ENCODE results near the gene PTPRG. TPM values are rescaled to one million over a fixed set of nuclear protein-coding genes. Genes with fewer than 3 reads are reported as not detected.

Gene PTPRG
- total RNA-seq, 2 experiments from 2014 or later: 0.10 TPM; not detected in 1

DNA sequence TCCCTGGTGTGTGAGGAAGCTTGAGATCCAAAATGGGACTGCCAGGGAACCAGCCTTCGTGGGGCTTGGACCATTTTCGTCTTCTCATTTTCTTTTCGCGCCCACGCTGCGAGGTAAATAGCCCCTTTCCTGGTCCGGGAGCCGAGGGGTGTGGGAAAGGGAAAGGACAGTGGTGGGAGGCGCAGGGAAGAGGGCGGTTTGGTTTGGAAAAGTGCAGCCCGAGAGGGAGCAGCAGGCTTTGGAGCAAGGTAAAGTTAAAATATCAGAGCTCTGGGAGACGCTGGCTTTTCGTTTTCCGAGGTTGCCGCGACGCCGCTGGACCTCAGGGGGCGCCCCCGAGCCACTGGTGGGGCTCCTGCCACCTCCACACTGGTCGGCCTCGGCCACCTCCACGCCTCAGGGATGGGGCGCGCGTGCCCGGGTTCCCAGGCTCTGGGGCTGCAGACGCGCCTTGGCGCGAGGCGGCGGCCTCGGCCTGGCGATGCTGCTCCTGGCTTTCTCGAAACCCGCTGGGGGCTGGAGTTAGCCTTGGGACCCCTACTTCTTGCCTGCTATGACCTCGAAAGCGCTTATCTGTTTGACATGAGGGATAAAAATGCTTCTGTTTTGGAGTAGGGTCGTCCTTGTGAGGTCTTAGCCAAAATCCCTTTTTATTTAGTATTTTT lies 3.2 kb downstream of the PTPRG start:
- ChIA-PET POLR2A (no interaction called here), CTCF (no interaction called here)
- intact Hi-C loops (cut with micrococcal nuclease): no loop called here
- Mint-ChIP-seq H3K4me1 (ENCODE audit: low read depth) (peaks cover 3% of the 10 kb centered on the region), H3K27ac (no peak overlapping the region), H3K36me3 (no peaks in the 10 kb centered on the region), H3K27me3 (peaks cover 38% of the 10 kb centered on the region), H3K4me3 (no peak overlapping the region), H3K9me3 (no peaks in the 10 kb centered on the region)
- DNase-seq: peak; percentile 22

DNA sequence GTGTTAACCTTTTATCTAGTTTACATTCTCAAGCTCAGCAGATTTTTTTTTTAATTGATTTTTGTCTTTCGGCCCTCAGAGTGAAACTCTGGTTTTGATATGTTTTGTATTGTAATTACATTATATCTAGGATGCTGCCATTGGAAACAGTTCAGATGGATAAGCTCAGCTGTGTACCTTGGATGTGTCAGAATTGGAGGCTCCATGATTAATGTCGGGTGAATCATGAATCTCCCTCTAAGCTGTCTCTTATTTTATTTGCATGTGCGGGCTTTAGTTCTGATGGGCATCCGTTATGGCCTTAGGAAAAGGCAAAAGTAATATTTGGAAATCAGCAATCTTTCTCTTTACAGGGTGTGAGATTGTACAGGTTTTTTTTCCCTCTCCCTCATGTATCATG lies 4.2 kb downstream of the PTPRG start:
- H3K36me3 Mint-ChIP-seq: no peaks in the 10 kb centered on the region
- peaks cover 30% of the 10 kb centered on the region for H3K27me3 Mint-ChIP-seq
- ChIA-PET CTCF (no interaction called here), POLR2A (no interaction called here)
- H3K4me1 Mint-ChIP-seq (ENCODE audit: low read depth): peaks cover 2% of the 10 kb centered on the region
- H3K27ac Mint-ChIP-seq: no peak overlapping the region
- no peaks in the 10 kb centered on the region for H3K9me3 Mint-ChIP-seq
- H3K4me3 Mint-ChIP-seq: no peak overlapping the region
- no peak for DNase-seq
- intact Hi-C loops (cut with micrococcal nuclease): no loop called here

DNA sequence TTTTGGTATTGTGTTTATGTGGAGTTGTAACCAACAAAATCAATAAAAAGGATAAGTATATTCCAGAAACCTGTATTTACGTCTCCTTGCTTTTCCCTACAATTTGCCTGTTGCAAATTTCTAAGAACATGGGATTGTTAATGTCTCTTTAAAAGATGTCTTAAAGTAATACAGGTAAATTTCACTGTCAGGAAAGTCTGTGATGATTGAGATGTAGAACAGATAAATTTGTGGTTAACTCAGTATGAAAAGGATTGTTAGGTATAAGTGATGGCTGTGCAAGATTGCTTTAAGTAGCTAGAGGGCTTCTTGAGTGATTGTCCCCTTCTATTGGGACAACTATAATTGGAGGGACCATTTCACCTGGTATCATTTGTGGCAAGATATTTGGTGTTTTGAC lies 6.8 kb downstream of the PTPRG start:
- no peak for DNase-seq
- ChIA-PET POLR2A (no interaction called here), CTCF (no interaction called here)
- Mint-ChIP-seq H3K4me1 (ENCODE audit: low read depth) (no peaks in the 10 kb centered on the region), H3K9me3 (no peaks in the 10 kb centered on the region), H3K27me3 (peaks cover 18% of the 10 kb centered on the region), H3K4me3 (no peak overlapping the region), H3K27ac (no peak overlapping the region), H3K36me3 (no peaks in the 10 kb centered on the region)
- intact Hi-C loops (cut with micrococcal nuclease): no loop called here

DNA sequence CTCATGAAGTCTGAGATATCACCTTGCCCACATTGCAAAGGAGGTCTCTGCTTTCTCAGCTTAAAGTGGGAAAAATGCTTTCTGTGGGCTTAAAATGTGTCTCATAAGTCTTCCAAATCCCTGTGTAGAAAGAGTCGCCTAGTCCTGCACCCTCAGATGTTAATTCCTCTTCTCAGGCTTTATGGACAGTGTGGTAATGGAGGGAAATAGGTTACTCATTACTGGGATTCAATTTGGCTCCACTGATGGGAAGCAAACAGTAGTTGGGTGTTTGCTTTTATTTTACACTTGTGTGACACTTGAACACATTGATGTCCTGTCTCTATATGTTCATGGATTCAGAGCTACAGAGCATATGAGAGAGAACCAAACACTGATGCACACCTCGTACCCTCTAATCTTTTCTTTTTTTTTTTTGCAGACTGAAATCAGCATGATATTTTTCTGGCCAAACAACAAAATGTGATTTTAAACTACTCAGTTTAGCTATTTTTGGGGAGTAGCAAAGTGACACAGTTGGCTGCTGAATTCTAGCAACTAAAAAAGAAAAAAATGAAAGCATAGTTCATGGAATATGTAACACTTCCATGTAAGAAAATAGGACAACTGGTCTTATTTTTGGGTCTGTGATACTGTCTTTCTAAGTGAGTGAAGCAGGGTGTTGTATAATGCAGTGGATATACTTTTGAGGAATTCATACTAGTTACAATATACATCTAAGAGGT lies 8.6 kb downstream of the PTPRG start:
- Mint-ChIP-seq H3K36me3 (no peaks in the 10 kb centered on the region), H3K27ac (no peak overlapping the region), H3K27me3 (peaks cover 7% of the 10 kb centered on the region), H3K9me3 (no peaks in the 10 kb centered on the region), H3K4me3 (no peak overlapping the region), H3K4me1 (ENCODE audit: low read depth) (no peaks in the 10 kb centered on the region)
- ChIA-PET CTCF (no interaction called here), POLR2A (no interaction called here)
- intact Hi-C loops (cut with micrococcal nuclease): no loop called here
- DNase-seq: no peak

DNA sequence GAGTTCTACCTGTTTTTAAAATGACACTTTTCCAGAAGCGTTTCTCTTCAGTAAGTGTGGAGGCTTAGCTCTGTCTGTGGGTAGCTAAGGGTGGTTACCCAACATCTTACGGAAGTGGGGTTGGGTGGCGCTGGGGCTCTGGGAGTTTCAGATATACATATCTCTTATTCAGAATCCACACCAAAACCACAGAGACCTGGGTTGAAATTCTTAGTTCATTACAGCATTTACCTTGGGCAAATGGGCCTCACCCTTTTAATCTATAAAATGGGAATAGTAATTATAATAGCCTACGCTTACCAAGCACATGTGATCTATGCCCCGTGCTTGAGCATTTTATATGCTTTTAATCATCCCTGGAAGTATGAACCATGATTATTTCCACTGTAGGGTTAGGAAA lies 9.4 kb downstream of the PTPRG start:
- no peak overlapping the region for H3K4me3 Mint-ChIP-seq
- ChIA-PET CTCF (no interaction called here), POLR2A (no interaction called here)
- peaks cover under 1% of the 10 kb centered on the region for H3K27me3 Mint-ChIP-seq
- H3K9me3 Mint-ChIP-seq: no peaks in the 10 kb centered on the region
- DNase-seq: no peak
- H3K4me1 Mint-ChIP-seq (ENCODE audit: low read depth): no peaks in the 10 kb centered on the region
- H3K27ac Mint-ChIP-seq: no peak overlapping the region
- intact Hi-C loops (cut with micrococcal nuclease): no loop called here
- no peaks in the 10 kb centered on the region for H3K36me3 Mint-ChIP-seq

DNA sequence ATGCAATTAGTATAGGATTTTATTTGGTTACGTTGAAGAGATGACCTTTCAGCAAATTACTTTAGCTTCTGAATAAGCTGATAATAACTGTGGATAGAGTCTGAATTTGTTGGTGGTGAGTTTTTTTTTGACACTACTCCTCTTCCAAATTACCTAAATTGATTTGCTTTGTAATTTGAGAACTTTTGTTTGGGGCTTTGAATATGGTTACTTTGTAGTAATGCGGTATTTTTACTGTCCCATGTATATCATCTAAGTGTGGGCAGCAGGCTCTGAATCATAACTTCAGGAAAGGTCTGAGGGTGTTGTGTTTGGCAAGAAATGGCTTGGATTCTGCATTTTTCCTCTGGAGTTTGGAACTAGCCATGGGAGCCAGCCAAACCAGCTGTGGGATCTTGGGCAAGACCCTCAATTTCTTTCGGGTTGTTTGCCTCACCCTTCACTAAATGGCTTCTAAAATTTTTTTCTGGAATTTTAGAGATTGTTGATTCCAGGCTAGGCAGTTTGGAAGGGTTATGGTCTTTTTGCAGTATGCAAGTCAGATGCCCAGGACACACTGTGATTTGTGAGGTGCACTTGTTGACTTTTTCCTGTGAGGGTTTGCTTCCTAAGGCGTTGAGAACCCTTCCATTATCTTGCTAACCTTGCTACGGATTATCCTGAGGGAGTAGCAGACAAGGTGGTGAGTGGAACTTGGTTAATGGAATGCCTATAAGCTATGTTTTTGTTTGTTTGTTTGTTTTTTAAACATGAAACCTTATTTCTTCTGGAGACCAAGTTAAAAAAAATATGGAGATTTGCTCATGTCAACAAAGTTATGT lies 10.4 kb downstream of the PTPRG start:
- intact Hi-C loops (cut with micrococcal nuclease): no loop called here
- no peaks in the 10 kb centered on the region for H3K27me3 Mint-ChIP-seq
- ChIA-PET POLR2A (no interaction called here), CTCF (interaction anchor here (0.6 kb wide), 1 partner anchor 14 kb away, joined by 3 read pairs; no protein-coding TSS in a partner anchor)
- no peak overlapping the region for H3K4me3 Mint-ChIP-seq
- H3K9me3 Mint-ChIP-seq: no peaks in the 10 kb centered on the region
- no peak overlapping the region for H3K27ac Mint-ChIP-seq
- DNase-seq: no peak
- H3K36me3 Mint-ChIP-seq: no peaks in the 10 kb centered on the region
- no peaks in the 10 kb centered on the region for H3K4me1 Mint-ChIP-seq (ENCODE audit: low read depth)

DNA sequence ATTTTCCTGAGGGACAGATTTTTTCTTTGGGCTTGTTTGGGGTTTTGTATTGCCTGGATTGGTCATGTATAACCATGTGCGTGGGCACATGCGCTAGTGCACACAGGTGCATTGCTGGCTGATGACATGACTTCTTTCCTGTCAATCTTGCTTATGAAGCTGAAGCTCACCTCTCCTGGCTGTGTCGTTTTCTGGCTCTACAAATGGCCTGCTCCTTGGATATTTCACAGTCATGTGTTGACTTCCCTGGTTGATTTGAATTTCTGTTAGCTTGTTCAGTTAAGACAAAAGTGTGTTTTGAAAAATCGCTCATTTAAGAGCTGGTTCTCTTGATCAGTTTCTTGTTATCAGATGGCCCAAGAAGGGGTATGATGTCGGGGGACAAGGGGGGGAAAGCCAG lies 11.5 kb downstream of the PTPRG start:
- Mint-ChIP-seq H3K4me3 (no peak overlapping the region), H3K27me3 (no peaks in the 10 kb centered on the region), H3K4me1 (ENCODE audit: low read depth) (no peaks in the 10 kb centered on the region), H3K27ac (no peak overlapping the region), H3K9me3 (no peaks in the 10 kb centered on the region), H3K36me3 (no peaks in the 10 kb centered on the region)
- POLR2A ChIA-PET: no interaction called here
- intact Hi-C loops (cut with micrococcal nuclease): no loop called here
- DNase-seq: no peak
- CTCF ChIA-PET: no interaction called here

DNA sequence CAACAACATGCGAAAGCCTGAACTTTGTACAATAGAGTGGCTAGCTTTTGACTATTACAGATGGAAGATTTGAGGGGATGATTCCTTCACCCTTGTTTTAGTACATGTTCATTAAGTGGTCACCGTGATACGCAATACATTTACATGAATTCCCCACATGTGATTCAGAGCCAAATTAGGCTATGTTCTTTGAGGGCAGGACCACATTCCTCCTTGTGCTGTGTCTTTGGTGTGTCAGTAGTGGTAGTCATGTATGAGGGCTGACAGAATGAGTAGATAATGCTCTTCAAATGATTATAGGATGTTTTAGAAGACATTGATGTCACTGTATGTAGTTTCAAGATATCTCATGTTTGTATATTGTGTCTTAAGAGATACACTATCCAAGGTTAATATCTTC lies 12.1 kb downstream of the PTPRG start:
- DNase-seq: no peak
- ChIA-PET POLR2A (no interaction called here), CTCF (no interaction called here)
- H3K36me3 Mint-ChIP-seq: no peaks in the 10 kb centered on the region
- intact Hi-C loops (cut with micrococcal nuclease): no loop called here
- H3K4me3 Mint-ChIP-seq: no peak overlapping the region
- H3K4me1 Mint-ChIP-seq (ENCODE audit: low read depth): no peaks in the 10 kb centered on the region
- H3K9me3 Mint-ChIP-seq: no peaks in the 10 kb centered on the region
- H3K27me3 Mint-ChIP-seq: no peaks in the 10 kb centered on the region
- H3K27ac Mint-ChIP-seq: no peak overlapping the region

DNA sequence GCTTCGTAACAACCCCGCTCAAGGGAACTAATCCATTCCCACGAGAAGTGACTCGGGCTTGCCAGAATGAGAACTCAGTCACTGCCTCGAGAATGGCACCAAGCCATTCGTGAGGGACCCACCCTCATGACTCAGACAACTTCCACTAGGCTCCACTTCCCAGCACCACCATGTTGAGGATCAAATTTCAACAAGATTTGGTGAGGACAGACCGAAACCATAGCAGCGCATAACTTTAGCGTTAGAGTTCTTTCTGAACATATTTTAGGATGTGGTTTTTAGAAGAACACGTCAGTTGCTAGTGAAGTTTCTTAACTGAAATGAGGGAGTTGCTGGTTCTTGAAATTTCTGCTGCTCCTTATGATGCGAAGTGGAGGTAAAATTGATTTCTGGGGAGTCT lies 13.5 kb downstream of the PTPRG start:
- no peaks in the 10 kb centered on the region for H3K36me3 Mint-ChIP-seq
- H3K4me1 Mint-ChIP-seq (ENCODE audit: low read depth): no peaks in the 10 kb centered on the region
- CTCF ChIA-PET: no interaction called here
- H3K27ac Mint-ChIP-seq: no peak overlapping the region
- H3K9me3 Mint-ChIP-seq: no peaks in the 10 kb centered on the region
- intact Hi-C loops (cut with micrococcal nuclease): no loop called here
- POLR2A ChIA-PET: no interaction called here
- no peak for DNase-seq
- H3K4me3 Mint-ChIP-seq: no peak overlapping the region
- H3K27me3 Mint-ChIP-seq: no peaks in the 10 kb centered on the region

DNA sequence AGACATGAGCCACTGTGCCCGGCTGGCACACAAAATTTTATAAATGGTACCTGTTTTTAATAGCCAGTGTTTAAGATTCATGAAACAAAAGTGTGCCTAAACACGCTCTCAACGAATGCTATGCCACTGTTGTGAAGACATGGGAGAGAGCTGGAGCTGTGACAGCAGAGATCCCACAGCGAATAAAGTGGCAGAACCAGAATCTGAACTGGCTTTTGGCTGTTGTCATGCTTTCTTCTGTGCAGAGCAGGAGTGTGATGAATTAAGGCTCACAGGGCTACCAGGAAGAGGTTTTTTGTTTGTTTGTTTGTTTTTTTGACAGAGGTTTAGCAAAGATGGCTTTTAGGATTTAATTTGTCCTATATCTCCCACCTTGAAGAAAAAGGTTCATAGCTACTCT lies 14.5 kb downstream of the PTPRG start:
- intact Hi-C loops (cut with micrococcal nuclease): no loop called here
- H3K27me3 Mint-ChIP-seq: no peaks in the 10 kb centered on the region
- ChIA-PET CTCF (no interaction called here), POLR2A (no interaction called here)
- no peaks in the 10 kb centered on the region for H3K9me3 Mint-ChIP-seq
- no peak overlapping the region for H3K4me3 Mint-ChIP-seq
- no peak overlapping the region for H3K27ac Mint-ChIP-seq
- DNase-seq: no peak
- H3K4me1 Mint-ChIP-seq (ENCODE audit: low read depth): no peaks in the 10 kb centered on the region
- no peaks in the 10 kb centered on the region for H3K36me3 Mint-ChIP-seq

DNA sequence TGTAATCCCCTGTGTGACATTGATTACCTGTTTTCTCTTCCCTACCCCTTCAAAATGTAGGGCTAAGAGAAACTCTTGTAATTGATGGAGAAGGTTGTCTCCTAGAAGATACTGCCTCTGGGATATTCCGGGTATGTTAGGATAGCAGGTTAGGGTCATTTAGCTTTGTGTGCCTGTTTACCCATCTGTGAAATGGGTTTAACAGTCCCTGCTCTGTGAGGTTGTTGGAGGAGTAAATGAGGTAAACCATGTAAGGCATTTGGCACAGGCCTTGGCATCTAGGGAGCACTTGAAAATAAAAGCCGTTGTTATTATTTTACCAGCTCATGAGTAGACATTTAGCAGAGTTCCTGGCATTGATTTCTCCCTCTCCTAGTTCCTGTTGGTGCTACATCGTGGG lies 16.4 kb downstream of the PTPRG start:
- POLR2A ChIA-PET: no interaction called here
- no peak overlapping the region for H3K27ac Mint-ChIP-seq
- no peaks in the 10 kb centered on the region for H3K27me3 Mint-ChIP-seq
- H3K9me3 Mint-ChIP-seq: no peaks in the 10 kb centered on the region
- CTCF ChIA-PET: no interaction called here
- no peaks in the 10 kb centered on the region for H3K36me3 Mint-ChIP-seq
- DNase-seq: no peak
- no peak overlapping the region for H3K4me3 Mint-ChIP-seq
- intact Hi-C loops (cut with micrococcal nuclease): no loop called here
- no peaks in the 10 kb centered on the region for H3K4me1 Mint-ChIP-seq (ENCODE audit: low read depth)

DNA sequence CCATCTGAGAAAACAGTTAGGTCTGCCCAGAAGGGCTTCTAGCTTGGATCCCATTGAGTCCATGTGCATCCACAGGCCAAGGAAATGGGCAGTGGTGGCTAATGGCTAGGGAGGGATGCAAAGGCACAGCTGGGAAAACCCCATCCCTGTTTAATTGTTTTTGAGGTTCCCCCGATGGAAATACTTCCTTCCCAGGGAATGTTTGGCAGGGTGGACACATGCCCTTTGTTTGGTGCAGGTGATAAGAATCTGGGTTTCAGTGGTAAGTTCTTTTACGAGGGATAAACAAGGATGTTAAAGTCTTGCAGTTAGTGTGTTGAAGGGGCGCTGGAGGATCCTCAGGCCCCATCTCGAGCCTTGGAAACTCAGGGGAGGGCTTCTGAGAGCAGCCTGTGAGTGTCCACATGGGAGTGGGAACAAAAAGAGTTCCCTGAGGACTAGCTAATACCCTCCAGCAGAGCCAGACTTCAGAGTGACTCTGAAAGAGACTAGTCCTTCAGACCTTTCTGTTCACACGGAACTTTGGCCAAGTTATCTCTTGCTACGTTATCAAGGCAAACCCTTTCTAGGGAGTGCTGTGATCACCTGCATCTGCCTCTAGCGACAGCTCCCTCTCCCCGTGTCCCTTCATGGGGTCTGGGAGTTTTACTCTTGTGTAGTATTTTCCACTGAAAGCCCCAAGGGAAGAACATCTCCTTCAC lies 17.4 kb downstream of the PTPRG start:
- no peak overlapping the region for H3K27ac Mint-ChIP-seq
- H3K36me3 Mint-ChIP-seq: no peaks in the 10 kb centered on the region
- no peaks in the 10 kb centered on the region for H3K4me1 Mint-ChIP-seq (ENCODE audit: low read depth)
- POLR2A ChIA-PET: no interaction called here
- CTCF ChIA-PET: no interaction called here
- no peaks in the 10 kb centered on the region for H3K9me3 Mint-ChIP-seq
- H3K27me3 Mint-ChIP-seq: no peaks in the 10 kb centered on the region
- intact Hi-C loops (cut with micrococcal nuclease): no loop called here
- DNase-seq: no peak
- H3K4me3 Mint-ChIP-seq: no peak overlapping the region

All from activated CD4-positive, alpha-beta memory T cell treated with anti-CD3 and anti-CD28 coated beads for 36 hours (primary cell).